H1 (cell line): ENCODE measurements around the gene SOX6. TPM values are rescaled to one million over a fixed set of nuclear protein-coding genes. Genes with fewer than 3 reads are reported as not detected.

Experiments used
- BACH1 ChIP-seq: IDR thresholded peaks from 2 replicates; pipeline ENCODE4 v1.6.1; 2012; ENCODE audit warnings: low read length, improper control_type of control experiment
- CEBPB ChIP-seq: IDR thresholded peaks from 2 replicates; pipeline ENCODE4 v1.6.1; 2012; ENCODE audit warnings: low read depth, low read length
- CREB1 ChIP-seq: IDR thresholded peaks from 2 replicates; pipeline ENCODE4 v1.6.1; 2012; ENCODE audit warnings: inconsistent platforms
- SP4 ChIP-seq: IDR thresholded peaks from 2 replicates; pipeline ENCODE4 v1.6.1; 2012; ENCODE audit warnings: low read length, inconsistent platforms
- USF2 ChIP-seq: IDR thresholded peaks from 2 replicates; pipeline ENCODE4 v1.6.1; 2011; ENCODE audit warnings: low read length, improper control_type of control experiment
- polyA plus RNA-seq, 7 experiments: library from polyadenylated mRNA; depleted of rRNA in 3 of 7; stranded (reverse) in 5 of 7; unstranded in 2 of 7; fragments of >200 nt in 5 of 7; fragments of 200-250 nt in 2 of 7; gene quantifications; 1 replicate in 5 of 7; 2 replicates in 1 of 7; 4 replicates in 1 of 7; pipeline versions ENCODE4 v1.2.1 to v1.2.3, GENCODE V29; 2011 to 2013; ENCODE audit warnings: missing spikeins in 2 of 7, mixed read lengths in 2 of 7
- total RNA-seq: library from RNA; stranded (reverse); fragmentation: NEBNext Ultra II Directional; extraction: Animal tissue kit (Norgen Biotek cat#: 25700); gene quantifications from 2 replicates; pipeline ENCODE4 v1.2.1, GENCODE V29; 2021
- TF ChIP-seq, protein P1 (sequence below): IDR thresholded peaks from 2 replicates; pipeline ENCODE4 v1.6.1; 2011; ENCODE audit warnings: low read depth, mild to moderate bottlenecking, low read length; ENCODE audit not compliant: insufficient read depth

The SOX6 gene
- total and polyA plus RNA-seq, 2 of the 8 experiments (the other 6 are each of a cell fraction or from before 2014, with no cell fraction given) = 0.09 TPM; not detected in 1

DNA sequence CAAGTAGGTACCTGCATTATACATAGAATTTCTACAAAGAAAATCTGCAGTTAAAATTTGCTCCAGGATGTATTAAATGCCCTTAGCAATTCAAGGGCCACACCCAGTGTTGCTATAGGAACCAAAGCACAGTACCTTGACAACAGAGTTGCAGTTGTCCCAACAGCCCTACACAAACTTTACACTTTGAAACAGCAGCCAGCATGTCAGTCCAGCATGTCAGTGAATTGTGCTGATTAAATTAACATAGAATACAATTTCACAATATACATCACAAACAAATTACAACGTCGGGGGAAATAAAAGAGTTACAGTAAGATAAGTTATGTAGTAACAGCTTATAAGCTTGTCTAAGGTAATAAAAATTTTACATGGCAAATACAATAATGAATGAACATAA, 389.2 kb downstream of the SOX6 start (continued):
- TF ChIP-seq USF2 (no peak), CEBPB (no peak), BACH1 (no peak), CREB1 (no peak), SP4 (no peak)
- TF ChIP-seq, protein P1, sequence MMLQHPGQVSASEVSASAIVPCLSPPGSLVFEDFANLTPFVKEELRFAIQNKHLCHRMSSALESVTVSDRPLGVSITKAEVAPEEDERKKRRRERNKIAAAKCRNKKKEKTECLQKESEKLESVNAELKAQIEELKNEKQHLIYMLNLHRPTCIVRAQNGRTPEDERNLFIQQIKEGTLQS = no peak
- TF ChIP-seq, all 59 proteins: peak for 0
